IMR-90 (cell line): ENCODE data around the gene CNBD2. TPM values are rescaled to one million over a fixed set of nuclear protein-coding genes. Genes with fewer than 3 reads are reported as not detected.

Experiments
- ATAC-seq: fragments of 200-7000 bp; cut with Tn5 transposase; 2 replicates; pipeline ENCODE4 v1.9.1; 2020; ENCODE audit warnings: low read depth, mild to moderate bottlenecking, moderate library complexity
- BruUV-seq: library from RNA; stranded (reverse); fragments of 400-500 nt; replicated peaks from 2 replicates; lab custom pipeline; 2021; lab: Mats Ljungman, UMichigan
- CTCF ChIA-PET: fragments of 300-600 bp; formaldehyde crosslinking; extraction: SDS; loops from one replicate; lab custom pipeline; 2021; ENCODE audit warnings: antibody characterized with exemption; lab: Yijun Ruan, JAX
- POLR2A ChIA-PET: fragments of 300-600 bp; sonication (Branson Sonifier 250); formaldehyde crosslinking; loops from one replicate; lab custom pipeline; 2022; ENCODE audit warnings: antibody characterized with exemption; ENCODE audit not compliant: unreplicated experiment; lab: Charles Lee
- DNase-seq: peaks from one replicate; pipeline ENCODE4 v3.0.0; 2013
- H2AFZ ChIP-seq: replicated peaks from 2 replicates; pipeline ENCODE3; 2013; ENCODE audit warnings: low read length, mild to moderate bottlenecking; ENCODE audit not compliant: poor library complexity
- H2AK5ac ChIP-seq: 2 replicates; pipeline ENCODE4 v1.6.1; 2013; ENCODE audit warnings: low read depth, low read length, inconsistent platforms
- H2AK9ac ChIP-seq: replicated peaks from 2 replicates; pipeline ENCODE3; 2013; ENCODE audit warnings: mild to moderate bottlenecking, low read depth, low read length, moderate library complexity; ENCODE audit not compliant: poor library complexity
- H2BK120ac ChIP-seq: 2 replicates; pipeline ENCODE4 v1.6.1; 2013; ENCODE audit warnings: low read depth, low read length, inconsistent platforms
- H2BK15ac ChIP-seq: 3 replicates; pipeline ENCODE4 v1.6.1; 2013; ENCODE audit warnings: low read depth, low read length, inconsistent platforms
- H2BK20ac ChIP-seq: 2 replicates; pipeline ENCODE4 v1.6.1; 2013; ENCODE audit warnings: low read depth, mild to moderate bottlenecking, inconsistent platforms, low read length, moderate library complexity
- H2BK5ac ChIP-seq: 2 replicates; pipeline ENCODE4 v1.6.1; 2013; ENCODE audit warnings: mild to moderate bottlenecking, low read depth, low read length, inconsistent platforms; ENCODE audit not compliant: poor library complexity, severe bottlenecking
- H3K14ac ChIP-seq: replicated peaks from 2 replicates; pipeline ENCODE4 v1.6.1; 2013; ENCODE audit warnings: low read depth, low read length, inconsistent platforms
- H3K18ac ChIP-seq: 2 replicates; pipeline ENCODE4 v1.6.1; 2013; ENCODE audit warnings: low read depth, low read length, control low read depth
- H3K23ac ChIP-seq: 2 replicates; pipeline ENCODE4 v1.6.1; 2013; ENCODE audit warnings: low read depth, low read length, inconsistent platforms
- H3K27ac ChIP-seq: 2 replicates; pipeline ENCODE4 v1.5.1; 2013; ENCODE audit warnings: mild to moderate bottlenecking, control low read depth, low read length; ENCODE audit not compliant: insufficient read depth
- H3K27me3 ChIP-seq: 2 replicates; pipeline ENCODE4 v1.6.1; 2013; ENCODE audit warnings: low read length; ENCODE audit not compliant: control insufficient read depth, insufficient read depth
- H3K36me3 ChIP-seq: 2 replicates; pipeline ENCODE4 v1.6.1; 2013; ENCODE audit warnings: low read length, mixed read lengths; ENCODE audit not compliant: control insufficient read depth, insufficient read depth
- H3K4ac ChIP-seq: 2 replicates; pipeline ENCODE4 v1.6.1; 2013; ENCODE audit warnings: low read depth, low read length, inconsistent platforms
- H3K4me1 ChIP-seq: 2 replicates; pipeline ENCODE4 v1.6.1; 2013; ENCODE audit warnings: low read length, mixed read lengths; ENCODE audit not compliant: control insufficient read depth, insufficient read depth
- H3K4me2 ChIP-seq: 2 replicates; pipeline ENCODE4 v1.6.1; 2013; ENCODE audit warnings: low read depth, mild to moderate bottlenecking, control low read depth, low read length, moderate library complexity
- H3K4me3 ChIP-seq: 2 replicates; pipeline ENCODE4 v1.5.1; 2013; ENCODE audit warnings: low read depth, mild to moderate bottlenecking, control low read depth, low read length, moderate library complexity; ENCODE audit not compliant: insufficient read depth
- H3K56ac ChIP-seq: 2 replicates; pipeline ENCODE4 v1.6.1; 2013; ENCODE audit warnings: low read length, inconsistent platforms; ENCODE audit not compliant: insufficient read depth; ENCODE audit errors: extremely low read depth
- H3K79me1 ChIP-seq, 2 experiments: 2 replicates each; pipeline ENCODE4 v1.6.1; 2013; ENCODE audit warnings: low read length in 2 of 2, inconsistent platforms in 1 of 2, low read depth in 1 of 2
- H3K9ac ChIP-seq: 2 replicates; pipeline ENCODE4 v1.6.1; 2013; ENCODE audit warnings: low read depth, low read length, control low read depth
- H3K9me1 ChIP-seq: 2 replicates; pipeline ENCODE4 v1.6.1; 2013; ENCODE audit warnings: low read length, inconsistent platforms; ENCODE audit not compliant: insufficient read depth
- H3K9me3 ChIP-seq: 2 replicates; pipeline ENCODE4 v1.6.1; 2013; ENCODE audit warnings: low read length; ENCODE audit not compliant: control insufficient read depth, insufficient read depth
- H4K20me1 ChIP-seq: 2 replicates; pipeline ENCODE4 v1.6.1; 2013; ENCODE audit warnings: low read length, inconsistent platforms; ENCODE audit not compliant: insufficient read depth
- H4K5ac ChIP-seq: 2 replicates; pipeline ENCODE4 v1.6.1; 2013; ENCODE audit warnings: mild to moderate bottlenecking, low read depth, low read length, control low read depth
- H4K8ac ChIP-seq, 2 experiments: 2 replicates each; pipeline ENCODE4 v1.6.1; 2013; ENCODE audit warnings: low read depth in 2 of 2, low read length in 2 of 2, control low read depth in 1 of 2, inconsistent platforms in 1 of 2
- H4K91ac ChIP-seq: 2 replicates; pipeline ENCODE4 v1.6.1; 2013; ENCODE audit warnings: low read depth, low read length, inconsistent platforms; ENCODE audit not compliant: insufficient read depth
- BHLHE40 ChIP-seq: fragments of 150-350 bp; IDR thresholded peaks from 2 replicates; pipeline ENCODE4 v1.6.1; 2016; ENCODE audit warnings: mild to moderate bottlenecking, low read depth, low read length
- CEBPB ChIP-seq: IDR thresholded peaks from 2 replicates; pipeline ENCODE4 v1.6.1; 2012; ENCODE audit warnings: low read depth, low read length, improper control_type of control experiment
- FOS ChIP-seq: fragments of 150-350 bp; IDR thresholded peaks from 2 replicates; pipeline ENCODE4 v1.6.1; 2016; ENCODE audit warnings: low read depth, low read length
- MAFK ChIP-seq: IDR thresholded peaks from 2 replicates; pipeline ENCODE4 v1.6.1; 2012; ENCODE audit warnings: low read depth, low read length, improper control_type of control experiment
- MAZ ChIP-seq: IDR thresholded peaks from 2 replicates; pipeline ENCODE4 v1.6.1; 2012; ENCODE audit warnings: low read depth, mild to moderate bottlenecking, low read length, improper control_type of control experiment, moderate library complexity, borderline replicate concordance
- NFE2L2 ChIP-seq: fragments of 150-350 bp; IDR thresholded peaks from 2 replicates; pipeline ENCODE4 v1.6.1; 2016; ENCODE audit warnings: low read depth, mild to moderate bottlenecking, low read length
- RCOR1 ChIP-seq: IDR thresholded peaks from 2 replicates; pipeline ENCODE4 v1.6.1; 2012; ENCODE audit warnings: mild to moderate bottlenecking, low read length, improper control_type of control experiment; ENCODE audit not compliant: insufficient replicate concordance
- RFX5 ChIP-seq: IDR thresholded peaks from 2 replicates; pipeline ENCODE4 v1.8.0; 2012; ENCODE audit warnings: low read depth, mild to moderate bottlenecking, low read length, moderate library complexity
- SMC3 ChIP-seq: fragments of 150-350 bp; IDR thresholded peaks from 2 replicates; pipeline ENCODE4 v1.6.1; 2016; ENCODE audit warnings: low read depth, mild to moderate bottlenecking, antibody characterized with exemption, low read length, moderate library complexity
- USF2 ChIP-seq: fragments of 150-350 bp; IDR thresholded peaks from 2 replicates; pipeline ENCODE4 v1.6.1; 2017; ENCODE audit warnings: mild to moderate bottlenecking, antibody characterized with exemption, low read length, low read depth
- WGBS, 2 experiments: methylation state at CpG; one replicate each; pipeline versions ENCODE4 v1.1.5 to v1.1.7; 2013; ENCODE audit warnings: missing lambda C conversion rate in 2 of 2; ENCODE audit not compliant: insufficient read length in 1 of 2; ENCODE audit errors: extremely low coverage in 2 of 2; 5-methylcytosine and 5-hydroxymethylcytosine counted together
- dilution Hi-C: fragments of 300-500 bp; cut with HindIII; formaldehyde crosslinking; loops from one replicate; pipeline ENCODE4 v1.14.3; 2018; ENCODE audit warnings: low sequenced_read_pairs; ENCODE audit not compliant: unreplicated experiment
- in situ Hi-C: fragments of 300-500 bp; cut with MboI; formaldehyde crosslinking; loops from 3 replicates; pipeline ENCODE4 v1.14.3; 2019; ENCODE audit warnings: low sequenced_read_pairs, inconsistent platforms, mixed read lengths
- intact Hi-C: fragments of 100-400 bp; cut with micrococcal nuclease; formaldehyde crosslinking; loops from 2 replicates; pipeline ENCODE4 v1.10.0; 2022
- polyA plus RNA-seq, 3 experiments: library from polyadenylated mRNA; depleted of rRNA; stranded (reverse); fragments of >200 nt; gene quantifications; 2 replicates each; pipeline ENCODE4 v1.2.3, GENCODE V29; 2012; ENCODE audit warnings: low replicate concordance in 1 of 3
- total RNA-seq: library from RNA; depleted of rRNA; stranded (reverse); fragments of >200 nt; gene quantifications from 2 replicates; pipeline ENCODE4 v1.2.3, GENCODE V29; 2012
- TF ChIP-seq, protein P1 (sequence below): conservative IDR thresholded peaks from 2 replicates; pipeline ENCODE4 v1.5.1; 2012; ENCODE audit warnings: mild to moderate bottlenecking, low read depth, low read length, improper control_type of control experiment
- TF ChIP-seq, protein P2 (sequence below): fragments of 150-350 bp; IDR thresholded peaks from 2 replicates; pipeline ENCODE4 v1.6.1; 2016; ENCODE audit warnings: low read depth, mild to moderate bottlenecking, low read length, moderate library complexity, borderline replicate concordance

Gene CNBD2
- total and polyA plus RNA-seq, 2 of the 4 experiments (the other 2 are of a cell fraction) = 0.90 to 1.7 TPM

GRCh38 chr20:35981969-35982368 is 13.6 kb downstream of the CNBD2 start:
- POLR2A ChIA-PET = interaction anchor here (1.5 kb wide), 1 partner anchor 27 kb away, joined by 4 read pairs; the partner anchor contains the start of gene SCAND1
- ATAC-seq = no peak

More at GRCh38 chr20:35981969-35982368, 13.6 kb downstream of the CNBD2 start:
- Histone ChIP-seq H3K79me1 (no peaks in the 10 kb centered on the region), H4K20me1 (no peaks in the 10 kb centered on the region), H4K91ac (no peak overlapping the region), H3K4ac (no peak overlapping the region), H2AFZ (no peak overlapping the region), H2BK15ac (no peak overlapping the region), H3K9ac (no peak overlapping the region), H2AK9ac (no peak overlapping the region), H2AK5ac (no peak overlapping the region), H3K4me1 (no peaks in the 10 kb centered on the region), H3K18ac (no peak overlapping the region), H3K14ac (no peak overlapping the region), H2BK20ac (no peak overlapping the region), H2BK5ac (no peak overlapping the region), H3K36me3 (no peaks in the 10 kb centered on the region), H3K9me3 (no peaks in the 10 kb centered on the region), H3K56ac (no peak overlapping the region), H4K8ac (no peak overlapping the region), H3K27me3 (peaks cover 23% of the 10 kb centered on the region), H3K27ac (no peak overlapping the region), H3K4me3 (no peak overlapping the region), H2BK120ac (no peak overlapping the region), H3K9me1 (no peaks in the 10 kb centered on the region), H4K5ac (no peak overlapping the region), H3K23ac (no peak overlapping the region), H3K4me2 (no peak overlapping the region)
- WGBS, 2 experiments = 70% methylated on average over 2 of the region's 3 CpGs; no CpG with 5 or more reads in 1 of the 2 experiments
- no peak for TF ChIP-seq NFE2L2
- TF ChIP-seq MAZ = no peak
- TF ChIP-seq USF2 = no peak
- no peak for TF ChIP-seq FOS
- TF ChIP-seq, protein P1, sequence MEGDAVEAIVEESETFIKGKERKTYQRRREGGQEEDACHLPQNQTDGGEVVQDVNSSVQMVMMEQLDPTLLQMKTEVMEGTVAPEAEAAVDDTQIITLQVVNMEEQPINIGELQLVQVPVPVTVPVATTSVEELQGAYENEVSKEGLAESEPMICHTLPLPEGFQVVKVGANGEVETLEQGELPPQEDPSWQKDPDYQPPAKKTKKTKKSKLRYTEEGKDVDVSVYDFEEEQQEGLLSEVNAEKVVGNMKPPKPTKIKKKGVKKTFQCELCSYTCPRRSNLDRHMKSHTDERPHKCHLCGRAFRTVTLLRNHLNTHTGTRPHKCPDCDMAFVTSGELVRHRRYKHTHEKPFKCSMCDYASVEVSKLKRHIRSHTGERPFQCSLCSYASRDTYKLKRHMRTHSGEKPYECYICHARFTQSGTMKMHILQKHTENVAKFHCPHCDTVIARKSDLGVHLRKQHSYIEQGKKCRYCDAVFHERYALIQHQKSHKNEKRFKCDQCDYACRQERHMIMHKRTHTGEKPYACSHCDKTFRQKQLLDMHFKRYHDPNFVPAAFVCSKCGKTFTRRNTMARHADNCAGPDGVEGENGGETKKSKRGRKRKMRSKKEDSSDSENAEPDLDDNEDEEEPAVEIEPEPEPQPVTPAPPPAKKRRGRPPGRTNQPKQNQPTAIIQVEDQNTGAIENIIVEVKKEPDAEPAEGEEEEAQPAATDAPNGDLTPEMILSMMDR = no peak
- TF ChIP-seq, protein P2, sequence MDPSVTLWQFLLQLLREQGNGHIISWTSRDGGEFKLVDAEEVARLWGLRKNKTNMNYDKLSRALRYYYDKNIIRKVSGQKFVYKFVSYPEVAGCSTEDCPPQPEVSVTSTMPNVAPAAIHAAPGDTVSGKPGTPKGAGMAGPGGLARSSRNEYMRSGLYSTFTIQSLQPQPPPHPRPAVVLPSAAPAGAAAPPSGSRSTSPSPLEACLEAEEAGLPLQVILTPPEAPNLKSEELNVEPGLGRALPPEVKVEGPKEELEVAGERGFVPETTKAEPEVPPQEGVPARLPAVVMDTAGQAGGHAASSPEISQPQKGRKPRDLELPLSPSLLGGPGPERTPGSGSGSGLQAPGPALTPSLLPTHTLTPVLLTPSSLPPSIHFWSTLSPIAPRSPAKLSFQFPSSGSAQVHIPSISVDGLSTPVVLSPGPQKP = no peak
- no peak for TF ChIP-seq MAFK
- no peak for TF ChIP-seq SMC3
- no peak for TF ChIP-seq CEBPB
- no peak for TF ChIP-seq RCOR1
- TF ChIP-seq BHLHE40 = no peak
- TF ChIP-seq RFX5 = no peak
- no TSS peak for BruUV-seq
- in situ Hi-C loops (loop anchor here (25.0 kb wide), 1 partner anchor 455 kb away; no protein-coding TSS in a partner anchor), intact Hi-C loops (no loop called here), dilution Hi-C loops (no loop called here)
- CTCF ChIA-PET = interaction anchor here (1.0 kb wide), 1 partner anchor 11 kb away, joined by 4 read pairs; no protein-coding TSS in a partner anchor
- DNase-seq = no peak
